Measurements from ENCODE around the gene PTMA.

The PTMA gene

GRCh38 chr2:231707927-231708772, at the start of gene PTMA:
Gene PTMA, plus strand, starts transcription at chr2:231708525. Its CDS starts 182 bp downstream, at chr2:231708707.
- TF ChIP-seq EGR1 (IDR thresholded peaks at IDR 0.05) (peak; percentile 76), YY1 (IDR thresholded peaks at IDR 0.05; ENCODE audit: low read depth) (peak; percentile 60), REST (IDR thresholded peaks at IDR 0.05; ENCODE audit: low read depth) (no peak), ZBTB7A (IDR thresholded peaks at IDR 0.05; ENCODE audit: low read depth) (peak; percentile 6; the same call in 1 of the 2 replicates), CREB1 (IDR thresholded peaks at IDR 0.05; ENCODE audit: low read depth) (peak; percentile 60; the same call in 1 of the 2 replicates), TAF1 (IDR thresholded peaks at IDR 0.05; ENCODE audit: low read depth) (peak; percentile 83), TCF12 (IDR thresholded peaks at IDR 0.05; ENCODE audit: low read depth) (peak; percentile 71; the same call in 1 of the 2 replicates), FOXM1 (IDR thresholded peaks at IDR 0.05; ENCODE audit: borderline replicate concordance, low read depth) (peak; percentile 19; the same call in 1 of the 2 replicates), NFIC (IDR thresholded peaks at IDR 0.05) (peak; percentile 57; the same call in 1 of the 2 replicates), TEAD4 (IDR thresholded peaks at IDR 0.05) (0 out of 2 replicates have a peak, but pooled peaks have one; percentile 29), CEBPB (IDR thresholded peaks at IDR 0.05) (no peak), USF1 (IDR thresholded peaks at IDR 0.05) (no peak), MAX (IDR thresholded peaks at IDR 0.05) (peak; percentile 44), RAD21 (IDR thresholded peaks at IDR 0.05; ENCODE audit: low read depth) (no peak), EP300 (IDR thresholded peaks at IDR 0.05; ENCODE audit: borderline replicate concordance) (no peak; the same call in none of the 2 replicates)

- TF ChIP-seq ZBTB7A (IDR thresholded peaks at IDR 0.05; ENCODE audit: low read depth) (no peak), REST (IDR thresholded peaks at IDR 0.05; ENCODE audit: low read depth) (no peak), RAD21 (IDR thresholded peaks at IDR 0.05; ENCODE audit: low read depth) (no peak), EGR1 (IDR thresholded peaks at IDR 0.05) (no peak), CREB1 (IDR thresholded peaks at IDR 0.05; ENCODE audit: low read depth) (no peak), USF1 (IDR thresholded peaks at IDR 0.05) (no peak), FOXM1 (IDR thresholded peaks at IDR 0.05; ENCODE audit: borderline replicate concordance, low read depth) (no peak), TAF1 (IDR thresholded peaks at IDR 0.05; ENCODE audit: low read depth) (no peak), YY1 (IDR thresholded peaks at IDR 0.05; ENCODE audit: low read depth) (no peak), CEBPB (IDR thresholded peaks at IDR 0.05) (no peak), EP300 (IDR thresholded peaks at IDR 0.05; ENCODE audit: borderline replicate concordance) (no peak), NFIC (IDR thresholded peaks at IDR 0.05) (no peak), TCF12 (IDR thresholded peaks at IDR 0.05; ENCODE audit: low read depth) (no peak), MAX (IDR thresholded peaks at IDR 0.05) (no peak), TEAD4 (IDR thresholded peaks at IDR 0.05) (no peak)
These were observed 47.5 kb upstream of the PTMA start for GRCh38 chr2:231660860-231661259.

GRCh38 chr2:231661422-231662027, 46.8 kb upstream of the PTMA start:
- TF ChIP-seq CEBPB (IDR thresholded peaks at IDR 0.05) (no peak), EGR1 (IDR thresholded peaks at IDR 0.05) (no peak), MAX (IDR thresholded peaks at IDR 0.05) (no peak), EP300 (IDR thresholded peaks at IDR 0.05; ENCODE audit: borderline replicate concordance) (no peak)

GRCh38 chr2:231662028-231662810, 46.1 kb upstream of the PTMA start:
- TF ChIP-seq FOXM1 (IDR thresholded peaks at IDR 0.05; ENCODE audit: borderline replicate concordance, low read depth) (peak; percentile 29; the same call in 1 of the 2 replicates), YY1 (IDR thresholded peaks at IDR 0.05; ENCODE audit: low read depth) (peak; percentile 98), EGR1 (IDR thresholded peaks at IDR 0.05) (peak; percentile 80), ZBTB7A (IDR thresholded peaks at IDR 0.05; ENCODE audit: low read depth) (no peak), RAD21 (IDR thresholded peaks at IDR 0.05; ENCODE audit: low read depth) (peak; percentile 28; the same call in 1 of the 2 replicates), CEBPB (IDR thresholded peaks at IDR 0.05) (no peak), TAF1 (IDR thresholded peaks at IDR 0.05; ENCODE audit: low read depth) (peak; percentile 77), MAX (IDR thresholded peaks at IDR 0.05) (peak; percentile 99), USF1 (IDR thresholded peaks at IDR 0.05) (peak; percentile 42; the same call in 1 of the 2 replicates), EP300 (IDR thresholded peaks at IDR 0.05; ENCODE audit: borderline replicate concordance) (peak; percentile 55; the same call in 1 of the 2 replicates), CREB1 (IDR thresholded peaks at IDR 0.05; ENCODE audit: low read depth) (no peak), REST (IDR thresholded peaks at IDR 0.05; ENCODE audit: low read depth) (no peak), TCF12 (IDR thresholded peaks at IDR 0.05; ENCODE audit: low read depth) (peak; percentile 73; the same call in 1 of the 2 replicates), NFIC (IDR thresholded peaks at IDR 0.05) (peak; percentile 59), TEAD4 (IDR thresholded peaks at IDR 0.05) (peak; percentile 95)

All from Ishikawa (cell line).